Esophagus squamous epithelium (tissue), 4 donors: ENCODE measurements around the gene ZSCAN32.

Experiments used
- POLR2A ChIP-seq, 4 donors: fragments of 450-650 bp; IDR thresholded peaks; one replicate each; pipeline ENCODE4 v1.6.1; 2017; ENCODE audit warnings: antibody characterized with exemption in 4 of 4, mild to moderate bottlenecking in 4 of 4, moderate library complexity in 3 of 4
- TF ChIP-seq, protein P1 (sequence below), 6 experiments: fragments of 450-650 bp in 4 of 6; fragments of 200-600 bp in 2 of 6; sonication (generic) in 2 of 6; IDR thresholded peaks; one replicate each; pipeline ENCODE4 v1.5.1; 2016 to 2019; ENCODE audit warnings: antibody characterized with exemption in 6 of 6, mild to moderate bottlenecking in 4 of 6, moderate library complexity in 4 of 6

DNA sequence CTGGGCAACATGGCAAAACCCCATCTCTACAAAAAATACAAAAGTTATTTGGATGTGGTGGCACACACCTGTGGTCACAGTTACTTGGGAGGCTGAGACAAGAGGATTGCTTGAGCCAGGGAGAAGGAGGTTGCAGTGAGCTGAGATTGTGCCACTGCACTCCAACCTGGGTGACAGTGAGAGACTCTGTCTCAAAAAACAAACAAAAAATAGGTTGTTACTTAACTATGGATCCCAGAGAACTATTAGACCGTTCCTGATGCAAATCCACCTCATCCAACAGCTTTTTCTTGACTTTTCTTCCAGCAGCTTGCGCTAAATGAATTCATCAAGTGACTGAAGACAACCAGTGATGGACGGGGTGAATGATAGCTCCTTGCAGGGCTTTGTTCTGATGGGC is 45.2 kb downstream of the ZSCAN32 start, which contains the start of gene OR2C1:
- no peak for TF ChIP-seq POLR2A (IDR thresholded peaks at IDR 0.05)
- TF ChIP-seq, protein P1, sequence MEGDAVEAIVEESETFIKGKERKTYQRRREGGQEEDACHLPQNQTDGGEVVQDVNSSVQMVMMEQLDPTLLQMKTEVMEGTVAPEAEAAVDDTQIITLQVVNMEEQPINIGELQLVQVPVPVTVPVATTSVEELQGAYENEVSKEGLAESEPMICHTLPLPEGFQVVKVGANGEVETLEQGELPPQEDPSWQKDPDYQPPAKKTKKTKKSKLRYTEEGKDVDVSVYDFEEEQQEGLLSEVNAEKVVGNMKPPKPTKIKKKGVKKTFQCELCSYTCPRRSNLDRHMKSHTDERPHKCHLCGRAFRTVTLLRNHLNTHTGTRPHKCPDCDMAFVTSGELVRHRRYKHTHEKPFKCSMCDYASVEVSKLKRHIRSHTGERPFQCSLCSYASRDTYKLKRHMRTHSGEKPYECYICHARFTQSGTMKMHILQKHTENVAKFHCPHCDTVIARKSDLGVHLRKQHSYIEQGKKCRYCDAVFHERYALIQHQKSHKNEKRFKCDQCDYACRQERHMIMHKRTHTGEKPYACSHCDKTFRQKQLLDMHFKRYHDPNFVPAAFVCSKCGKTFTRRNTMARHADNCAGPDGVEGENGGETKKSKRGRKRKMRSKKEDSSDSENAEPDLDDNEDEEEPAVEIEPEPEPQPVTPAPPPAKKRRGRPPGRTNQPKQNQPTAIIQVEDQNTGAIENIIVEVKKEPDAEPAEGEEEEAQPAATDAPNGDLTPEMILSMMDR (IDR thresholded peaks at IDR 0.05): no peak
